Right atrium auricular region (tissue), 2 donors: ENCODE data around the gene FKBP2. TPM values are rescaled to one million over a fixed set of nuclear protein-coding genes. Genes with fewer than 3 reads are reported as not detected.

Experiments
- DNase-seq: peaks from one replicate; pipeline ENCODE4 v3.0.0-alpha.2; 2019; ENCODE audit warnings: low spot score
- H3K27ac ChIP-seq, 2 donors: fragments of 200-600 bp; sonication (generic); 1 replicate in 1 of 2; 2 replicates in 1 of 2; pipeline ENCODE4 v1.5.1; 2016 to 2019
- H3K27me3 ChIP-seq, 2 donors: fragments of 200-600 bp; sonication (generic); one replicate each; pipeline versions ENCODE4 v1.5.1 to v1.6.0; 2017 to 2019
- H3K36me3 ChIP-seq: fragments of 200-600 bp; sonication (generic); one replicate; pipeline ENCODE4 v1.5.1; 2016
- H3K4me1 ChIP-seq, 2 donors: fragments of 200-600 bp; sonication (generic); one replicate each; pipeline versions ENCODE4 v1.5.1 to v1.6.0; 2017 to 2019
- H3K4me3 ChIP-seq, 2 donors: fragments of 200-600 bp; sonication (generic); 1 replicate in 1 of 2; 2 replicates in 1 of 2; pipeline ENCODE4 v1.5.1; 2017 to 2019; ENCODE audit warnings: mild to moderate bottlenecking in 1 of 2, moderate library complexity in 1 of 2
- H3K9me3 ChIP-seq, 2 donors: fragments of 200-600 bp; sonication (generic); one replicate each; pipeline ENCODE4 v1.5.1; 2019
- CTCF ChIP-seq, 2 donors: fragments of 200-600 bp; sonication (generic); IDR thresholded peaks; one replicate each; pipeline ENCODE4 v1.5.1; 2019; ENCODE audit warnings: antibody characterized with exemption in 2 of 2
- total RNA-seq, 2 donors: library from RNA; depleted of rRNA; stranded (reverse); fragments of >200 nt; gene quantifications; one replicate each; pipeline ENCODE4 v1.1.0, GENCODE V29; 2016

FKBP2 gene
- total RNA-seq, 2 donors from 2014 or later, result 59.1 to 83.4 TPM

GRCh38 chr11:64238076-64238475 lies 2.8 kb upstream of the FKBP2 start:
- Histone ChIP-seq H3K4me3 (no peak overlapping the region), H3K4me1 (peaks cover 0 to 63% of the 10 kb centered on the region in 2 donors), H3K9me3 (no peaks in the 10 kb centered on the region), H3K27ac (peak overlapping the region; percentile 8 to 39), H3K36me3 (peaks cover 6% of the 10 kb centered on the region), H3K27me3 (no peaks in the 10 kb centered on the region)
- no peak for DNase-seq
- TF ChIP-seq CTCF (IDR thresholded peaks at IDR 0.05), result no peak

- H3K27me3 ChIP-seq, result no peaks in the 10 kb centered on the region
- peaks cover 0 to 58% of the 10 kb centered on the region in 2 donors for H3K4me1 ChIP-seq
- peaks cover 10% of the 10 kb centered on the region for H3K36me3 ChIP-seq
- no peak overlapping the region for H3K4me3 ChIP-seq
- DNase-seq, result no peak
- TF ChIP-seq CTCF (IDR thresholded peaks at IDR 0.05), result no peak
- H3K27ac ChIP-seq, result no peak overlapping the region
- H3K9me3 ChIP-seq, result no peaks in the 10 kb centered on the region
Measured at GRCh38 chr11:64238999-64239398, 1.9 kb upstream of the FKBP2 start.

- Histone ChIP-seq H3K4me1 (peaks cover 0 to 59% of the 10 kb centered on the region in 2 donors), H3K27ac (peak overlapping the region; percentile 97 to 99), H3K27me3 (no peaks in the 10 kb centered on the region), H3K9me3 (no peaks in the 10 kb centered on the region), H3K4me3 (peak overlapping the region; percentile 59 to 85), H3K36me3 (peaks cover 16% of the 10 kb centered on the region)
- no peak for DNase-seq
- no peak for TF ChIP-seq CTCF (IDR thresholded peaks at IDR 0.05)
Measured at GRCh38 chr11:64239662-64240434, 1.0 kb upstream of the FKBP2 start.

- TF ChIP-seq CTCF (IDR thresholded peaks at IDR 0.05), result no peak
- H3K4me1 ChIP-seq, result peaks cover 0 to 59% of the 10 kb centered on the region in 2 donors
Measured at GRCh38 chr11:64241241-64241490, 271 bp downstream of the FKBP2 start.

GRCh38 chr11:64241491-64242374 lies 838 bp downstream of the FKBP2 start:
- Histone ChIP-seq H3K9me3 (no peaks in the 10 kb centered on the region), H3K27ac (peak overlapping the region; percentile 97 to 99), H3K4me1 (peaks cover 0 to 55% of the 10 kb centered on the region in 2 donors), H3K4me3 (peak overlapping the region; percentile 75 to 85), H3K27me3 (no peaks in the 10 kb centered on the region), H3K36me3 (peaks cover 10% of the 10 kb centered on the region)
- no peak for DNase-seq
- TF ChIP-seq CTCF (IDR thresholded peaks at IDR 0.05), result no peak

More at GRCh38 chr11:64241241-64241490, 271 bp downstream of the FKBP2 start:
- peaks cover 12% of the 10 kb centered on the region for H3K36me3 ChIP-seq
- H3K27ac ChIP-seq, result peak overlapping the region; percentile 97 to 99
- DNase-seq, result peak; percentile 100
- H3K27me3 ChIP-seq, result no peaks in the 10 kb centered on the region
- no peaks in the 10 kb centered on the region for H3K9me3 ChIP-seq
- H3K4me3 ChIP-seq, result peak overlapping the region; percentile 59 to 85
